Neural cell (in vitro differentiated cells): ENCODE results near the gene PLXNA2. TPM values are rescaled to one million over a fixed set of nuclear protein-coding genes. Genes with fewer than 3 reads are reported as not detected.

Experiments used
- H2AFZ ChIP-seq: fragments of 200-600, 300-800 bp; sonication (generic), shearing (Covaris generic); 2 replicates; pipeline ENCODE4 v1.6.0; 2014; ENCODE audit warnings: low read depth, mild to moderate bottlenecking, antibody characterized with exemption, low read length, moderate library complexity
- H3F3A ChIP-seq: fragments of 200-600 bp; shearing (Covaris generic); 2 replicates; pipeline ENCODE4 v1.6.1; 2016; ENCODE audit warnings: mild to moderate bottlenecking, moderate library complexity, mixed read lengths, antibody characterized with exemption, low read length; ENCODE audit not compliant: insufficient read depth, poor library complexity, severe bottlenecking
- H3K27ac ChIP-seq: fragments of 200-600, 300-800 bp; sonication (generic), shearing (Covaris generic); 2 replicates; pipeline ENCODE4 v1.5.1; 2014; ENCODE audit warnings: mild to moderate bottlenecking, low read length, moderate library complexity
- H3K27me3 ChIP-seq: fragments of 300-800, 200-600 bp; sonication (generic), shearing (Covaris generic); 2 replicates; pipeline ENCODE4 v1.6.0; 2014; ENCODE audit warnings: mild to moderate bottlenecking, low read depth, low read length, moderate library complexity; ENCODE audit not compliant: insufficient read depth
- H3K36me3 ChIP-seq: fragments of 300-800, 200-600 bp; sonication (generic), shearing (Covaris generic); 2 replicates; pipeline ENCODE4 v1.5.1; 2014; ENCODE audit warnings: mild to moderate bottlenecking, antibody characterized with exemption, low read length, moderate library complexity; ENCODE audit not compliant: insufficient read depth
- H3K4me2 ChIP-seq: fragments of 300-800, 200-600 bp; sonication (generic), shearing (Covaris generic); 2 replicates; pipeline ENCODE4 v1.6.0; 2014; ENCODE audit warnings: mild to moderate bottlenecking, low read length
- H3K4me3 ChIP-seq: fragments of 300-800, 200-600 bp; sonication (generic), shearing (Covaris generic); 2 replicates; pipeline ENCODE4 v1.5.1; 2014; ENCODE audit warnings: mild to moderate bottlenecking, low read length, moderate library complexity
- H3K79me2 ChIP-seq: fragments of 200-600 bp; shearing (Covaris generic); replicated peaks from 2 replicates; pipeline ENCODE4 v1.6.0; 2014; ENCODE audit warnings: mild to moderate bottlenecking, low read length, moderate library complexity; ENCODE audit not compliant: insufficient read depth
- H3K9ac ChIP-seq: fragments of 300-800, 200-600 bp; sonication (generic), shearing (Covaris generic); 2 replicates; pipeline ENCODE4 v1.6.1; 2016; ENCODE audit warnings: mild to moderate bottlenecking, low read length, mixed read lengths
- H3K9me2 ChIP-seq: fragments of 200-600 bp; shearing (Covaris generic); 2 replicates; pipeline ENCODE4 v1.6.1; 2016; ENCODE audit warnings: mild to moderate bottlenecking, low read length, mixed read lengths; ENCODE audit not compliant: insufficient read depth
- H3K9me3 ChIP-seq: fragments of 200-600, 300-800 bp; sonication (generic), shearing (Covaris generic); 2 replicates; pipeline ENCODE4 v1.6.1; 2016; ENCODE audit warnings: mild to moderate bottlenecking, mixed run types, low read length, moderate library complexity, mixed read lengths
- H4K20me1 ChIP-seq: fragments of 200-600 bp; shearing (Covaris generic); 2 replicates; pipeline ENCODE4 v1.6.1; 2016; ENCODE audit warnings: mild to moderate bottlenecking, mixed run types; ENCODE audit not compliant: insufficient read depth
- EP300 ChIP-seq: fragments of 450-650 bp; conservative IDR thresholded peaks from 2 replicates; pipeline ENCODE4 v1.6.1; 2014; ENCODE audit warnings: antibody characterized with exemption, mild to moderate bottlenecking, moderate library complexity; ENCODE audit not compliant: poor library complexity, severe bottlenecking
- EZH2 ChIP-seq: fragments of 200-600, 300-800 bp; shearing (Covaris generic), sonication (generic); IDR thresholded peaks from 2 replicates; pipeline ENCODE4 v1.6.1; 2014; ENCODE audit warnings: antibody characterized with exemption, low read length, borderline replicate concordance, mild to moderate bottlenecking; ENCODE audit not compliant: insufficient read depth, poor library complexity, severe bottlenecking
- MXI1 ChIP-seq: fragments of 450-650 bp; conservative IDR thresholded peaks from 2 replicates; pipeline ENCODE4 v1.6.1; 2014; ENCODE audit warnings: antibody characterized with exemption, mild to moderate bottlenecking; ENCODE audit not compliant: poor library complexity, severe bottlenecking
- POLR2AphosphoS5 ChIP-seq: IDR thresholded peaks from 2 replicates; pipeline ENCODE4 v1.6.1; 2012
- RAD21 ChIP-seq: fragments of 450-650 bp; conservative IDR thresholded peaks from 2 replicates; pipeline ENCODE4 v1.6.1; 2014; ENCODE audit warnings: antibody characterized with exemption, mild to moderate bottlenecking, moderate library complexity
- SMC3 ChIP-seq: fragments of 450-650 bp; conservative IDR thresholded peaks from 2 replicates; pipeline ENCODE4 v1.6.1; 2014; ENCODE audit warnings: antibody characterized with exemption, mild to moderate bottlenecking, moderate library complexity; ENCODE audit not compliant: poor library complexity
- TAF1 ChIP-seq: IDR thresholded peaks from 2 replicates; pipeline ENCODE4 v1.6.1; 2012; ENCODE audit warnings: low read depth
- polyA plus RNA-seq: library from polyadenylated mRNA; depleted of rRNA; stranded (reverse); fragments of >200 nt; gene quantifications from 2 replicates; pipeline ENCODE4 v1.2.3, GENCODE V29; 2014
- TF ChIP-seq, protein P1 (sequence below): fragments of 450-650 bp; IDR thresholded peaks from 2 replicates; pipeline ENCODE4 v1.5.1; 2014; ENCODE audit warnings: antibody characterized with exemption, mild to moderate bottlenecking, moderate library complexity; ENCODE audit not compliant: poor library complexity, severe bottlenecking
- TF ChIP-seq, protein P2 (sequence below): IDR thresholded peaks from 2 replicates; pipeline ENCODE4 v1.6.1; 2012; ENCODE audit warnings: borderline replicate concordance

Gene PLXNA2
- polyA plus RNA-seq, 1 donor from 2014 or later, result 30.6 TPM

DNA sequence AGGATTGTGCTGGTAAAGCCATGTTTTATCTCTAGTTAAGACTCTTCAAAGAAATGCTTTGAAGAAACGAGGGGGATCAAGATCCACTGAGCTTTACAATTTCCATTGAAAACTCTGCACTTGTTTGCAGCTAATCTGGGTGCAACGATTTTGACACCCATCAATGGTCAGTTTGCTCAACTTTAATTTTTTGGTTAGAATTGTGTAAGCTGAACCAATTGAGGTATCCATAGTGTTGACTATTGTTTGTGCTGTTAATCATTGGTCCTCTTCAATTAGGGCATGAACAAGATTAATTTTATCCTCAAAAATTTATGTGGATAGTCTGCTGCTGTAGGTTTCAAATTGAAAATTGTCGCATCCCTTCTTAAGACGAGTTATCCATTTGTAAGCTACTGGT lies 17.7 kb upstream of the PLXNA2 start:
- H3K9me2 ChIP-seq, result no peaks in the 10 kb centered on the region
- H3K9me3 ChIP-seq, result no peaks in the 10 kb centered on the region
- no peaks in the 10 kb centered on the region for H3K79me2 ChIP-seq
- H3F3A ChIP-seq, result peaks cover 3% of the 10 kb centered on the region
- no peak overlapping the region for H2AFZ ChIP-seq
- H3K27ac ChIP-seq, result no peak overlapping the region
- no peaks in the 10 kb centered on the region for H3K36me3 ChIP-seq
- H4K20me1 ChIP-seq, result no peaks in the 10 kb centered on the region
- H3K4me2 ChIP-seq, result no peak overlapping the region
- TF ChIP-seq MXI1 (no peak), RAD21 (no peak), EP300 (no peak)
- no peak overlapping the region for H3K9ac ChIP-seq
- H3K27me3 ChIP-seq, result no peaks in the 10 kb centered on the region
- no peak overlapping the region for H3K4me3 ChIP-seq

DNA sequence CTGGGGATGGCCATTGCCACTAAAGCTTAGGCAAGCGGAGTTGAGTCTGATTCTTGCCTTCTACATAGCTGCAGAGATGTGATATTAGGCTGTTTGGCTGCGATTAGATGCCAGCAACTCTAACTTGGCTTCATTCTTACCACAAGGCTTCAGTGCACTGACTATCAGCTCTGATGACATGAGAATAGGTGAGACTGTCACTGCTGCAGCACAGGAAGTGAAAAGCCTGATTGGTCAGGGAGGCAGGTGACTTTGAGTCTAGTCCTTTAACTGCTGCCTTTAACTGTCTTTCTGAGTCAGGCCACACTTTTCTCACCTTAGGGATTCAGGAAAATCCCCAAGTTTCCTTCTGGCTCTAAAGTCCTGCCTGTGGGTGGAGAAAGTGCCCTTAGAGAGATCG lies 14.1 kb upstream of the PLXNA2 start:
- Histone ChIP-seq H4K20me1 (no peaks in the 10 kb centered on the region), H2AFZ (no peak overlapping the region), H3K4me3 (no peak overlapping the region), H3K36me3 (no peaks in the 10 kb centered on the region), H3K27me3 (no peaks in the 10 kb centered on the region), H3K27ac (no peak overlapping the region), H3K9me2 (no peaks in the 10 kb centered on the region), H3K79me2 (no peaks in the 10 kb centered on the region), H3K9ac (no peak overlapping the region), H3K4me2 (no peak overlapping the region), H3K9me3 (no peaks in the 10 kb centered on the region), H3F3A (no peaks in the 10 kb centered on the region)
- TF ChIP-seq EZH2, result no peak
- TF ChIP-seq, protein P1, sequence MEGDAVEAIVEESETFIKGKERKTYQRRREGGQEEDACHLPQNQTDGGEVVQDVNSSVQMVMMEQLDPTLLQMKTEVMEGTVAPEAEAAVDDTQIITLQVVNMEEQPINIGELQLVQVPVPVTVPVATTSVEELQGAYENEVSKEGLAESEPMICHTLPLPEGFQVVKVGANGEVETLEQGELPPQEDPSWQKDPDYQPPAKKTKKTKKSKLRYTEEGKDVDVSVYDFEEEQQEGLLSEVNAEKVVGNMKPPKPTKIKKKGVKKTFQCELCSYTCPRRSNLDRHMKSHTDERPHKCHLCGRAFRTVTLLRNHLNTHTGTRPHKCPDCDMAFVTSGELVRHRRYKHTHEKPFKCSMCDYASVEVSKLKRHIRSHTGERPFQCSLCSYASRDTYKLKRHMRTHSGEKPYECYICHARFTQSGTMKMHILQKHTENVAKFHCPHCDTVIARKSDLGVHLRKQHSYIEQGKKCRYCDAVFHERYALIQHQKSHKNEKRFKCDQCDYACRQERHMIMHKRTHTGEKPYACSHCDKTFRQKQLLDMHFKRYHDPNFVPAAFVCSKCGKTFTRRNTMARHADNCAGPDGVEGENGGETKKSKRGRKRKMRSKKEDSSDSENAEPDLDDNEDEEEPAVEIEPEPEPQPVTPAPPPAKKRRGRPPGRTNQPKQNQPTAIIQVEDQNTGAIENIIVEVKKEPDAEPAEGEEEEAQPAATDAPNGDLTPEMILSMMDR, result no peak
- no peak for TF ChIP-seq MXI1
- TF ChIP-seq POLR2AphosphoS5, result no peak
- TF ChIP-seq SMC3, result no peak
- no peak for TF ChIP-seq EP300
- no peak for TF ChIP-seq RAD21
- no peak for TF ChIP-seq TAF1
- TF ChIP-seq, protein P2, sequence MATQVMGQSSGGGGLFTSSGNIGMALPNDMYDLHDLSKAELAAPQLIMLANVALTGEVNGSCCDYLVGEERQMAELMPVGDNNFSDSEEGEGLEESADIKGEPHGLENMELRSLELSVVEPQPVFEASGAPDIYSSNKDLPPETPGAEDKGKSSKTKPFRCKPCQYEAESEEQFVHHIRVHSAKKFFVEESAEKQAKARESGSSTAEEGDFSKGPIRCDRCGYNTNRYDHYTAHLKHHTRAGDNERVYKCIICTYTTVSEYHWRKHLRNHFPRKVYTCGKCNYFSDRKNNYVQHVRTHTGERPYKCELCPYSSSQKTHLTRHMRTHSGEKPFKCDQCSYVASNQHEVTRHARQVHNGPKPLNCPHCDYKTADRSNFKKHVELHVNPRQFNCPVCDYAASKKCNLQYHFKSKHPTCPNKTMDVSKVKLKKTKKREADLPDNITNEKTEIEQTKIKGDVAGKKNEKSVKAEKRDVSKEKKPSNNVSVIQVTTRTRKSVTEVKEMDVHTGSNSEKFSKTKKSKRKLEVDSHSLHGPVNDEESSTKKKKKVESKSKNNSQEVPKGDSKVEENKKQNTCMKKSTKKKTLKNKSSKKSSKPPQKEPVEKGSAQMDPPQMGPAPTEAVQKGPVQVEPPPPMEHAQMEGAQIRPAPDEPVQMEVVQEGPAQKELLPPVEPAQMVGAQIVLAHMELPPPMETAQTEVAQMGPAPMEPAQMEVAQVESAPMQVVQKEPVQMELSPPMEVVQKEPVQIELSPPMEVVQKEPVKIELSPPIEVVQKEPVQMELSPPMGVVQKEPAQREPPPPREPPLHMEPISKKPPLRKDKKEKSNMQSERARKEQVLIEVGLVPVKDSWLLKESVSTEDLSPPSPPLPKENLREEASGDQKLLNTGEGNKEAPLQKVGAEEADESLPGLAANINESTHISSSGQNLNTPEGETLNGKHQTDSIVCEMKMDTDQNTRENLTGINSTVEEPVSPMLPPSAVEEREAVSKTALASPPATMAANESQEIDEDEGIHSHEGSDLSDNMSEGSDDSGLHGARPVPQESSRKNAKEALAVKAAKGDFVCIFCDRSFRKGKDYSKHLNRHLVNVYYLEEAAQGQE, result no peak

DNA sequence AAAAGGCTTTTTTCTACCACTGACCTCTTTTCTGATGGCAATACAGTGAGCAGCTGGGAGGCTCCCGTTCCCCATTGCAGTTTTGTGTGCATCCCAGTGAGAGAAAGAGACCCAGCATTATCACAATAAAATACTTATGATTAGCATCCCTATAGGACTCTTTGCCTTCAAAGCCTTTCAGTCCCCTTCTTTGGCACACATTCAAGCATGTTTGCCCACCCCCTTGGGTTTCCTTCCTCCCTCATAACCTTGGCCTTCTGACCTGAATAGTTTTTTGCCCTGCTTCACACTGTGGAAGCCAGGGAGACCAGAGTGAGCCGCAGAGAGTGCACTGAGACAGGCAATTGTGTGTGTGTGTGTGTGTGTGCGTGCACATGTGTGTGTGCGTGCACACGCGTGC lies 13.2 kb upstream of the PLXNA2 start:
- no peak overlapping the region for H2AFZ ChIP-seq
- no peaks in the 10 kb centered on the region for H4K20me1 ChIP-seq
- H3F3A ChIP-seq, result peaks cover 2% of the 10 kb centered on the region
- no peak for TF ChIP-seq EZH2
- no peak for TF ChIP-seq MXI1
- no peak for TF ChIP-seq EP300
- TF ChIP-seq TAF1, result no peak
- no peak for TF ChIP-seq POLR2AphosphoS5
- TF ChIP-seq, protein P1, result no peak
- no peak for TF ChIP-seq RAD21
- TF ChIP-seq SMC3, result no peak
- TF ChIP-seq, protein P2, result no peak
- no peak overlapping the region for H3K4me3 ChIP-seq
- H3K79me2 ChIP-seq, result no peaks in the 10 kb centered on the region
- H3K9me2 ChIP-seq, result no peaks in the 10 kb centered on the region
- H3K27ac ChIP-seq, result no peak overlapping the region
- no peaks in the 10 kb centered on the region for H3K27me3 ChIP-seq
- H3K4me2 ChIP-seq, result no peak overlapping the region
- no peaks in the 10 kb centered on the region for H3K9me3 ChIP-seq
- H3K9ac ChIP-seq, result no peak overlapping the region
- H3K36me3 ChIP-seq, result no peaks in the 10 kb centered on the region
